ENCODE measurements around the gene NACC2. TPM values are rescaled to one million over a fixed set of nuclear protein-coding genes. Genes with fewer than 3 reads are reported as not detected.
A peak's percentile ranks its signal among the peaks of the same experiment; 100 is the strongest.

Gene NACC2
- polyA plus RNA-seq, 1 donor (not counting 4 experiments of a cell fraction or from before 2014, with no cell fraction given): 4.6 TPM

GRCh38 chr9:135959814-135960213, 135.3 kb downstream of the NACC2 start:
- Histone ChIP-seq H3K36me3 (ENCODE audit: control insufficient read depth in 2 of 2, extremely low read depth in 1 of 2, insufficient read depth in 2 of 2, low read length in 2 of 2) (peaks cover 3 to 7% of the 10 kb centered on the region in 2 experiments), H3K27ac (ENCODE audit: control insufficient read depth, insufficient read depth, low read length) (peak overlapping the region; percentile 60), H3K9me3 (ENCODE audit: control insufficient read depth, low read depth, low read length) (no peaks in the 10 kb centered on the region), H2AFZ (ENCODE audit: control insufficient read depth, low read length) (no peak overlapping the region), H3K79me2 (ENCODE audit: control insufficient read depth, insufficient read depth, low read length) (peaks cover 48% of the 10 kb centered on the region), H4K20me1 (ENCODE audit: control insufficient read depth, extremely low read depth, insufficient read depth, low read length) (peaks cover 4% of the 10 kb centered on the region), H3K9me1 (ENCODE audit: control insufficient read depth, extremely low read depth, insufficient read depth, low read length) (no peaks in the 10 kb centered on the region), H3K27me3 (ENCODE audit: control insufficient read depth, extremely low read depth, insufficient read depth, low read length) (peaks cover 3% of the 10 kb centered on the region), H3K4me2 (ENCODE audit: control insufficient read depth, extremely low read depth, insufficient read depth, low read depth, low read length) (peak overlapping the region; percentile 97), H3K4me1 (ENCODE audit: control insufficient read depth, extremely low read depth, insufficient read depth, low read length) (peaks cover 15% of the 10 kb centered on the region), H3K4me3 (ENCODE audit: control insufficient read depth in 2 of 3, extremely low read depth in 1 of 3, insufficient read depth in 2 of 3, low read depth in 1 of 3, low read length in 3 of 3) (peak overlapping the region; percentile 85 to 90 (median 88)), H3K9ac (ENCODE audit: control insufficient read depth, extremely low read depth, insufficient read depth, low read length) (peak overlapping the region; percentile 86)
- dilution Hi-C loops (cut with MboI; ENCODE audit: extremely low pct_ligation_motif_present, low sequenced_read_pairs): no loop called here
- DNase-seq (ENCODE audit: low read depth, low spot score) (no peak), FAIRE-seq (no peak)
- TF ChIP-seq, protein P1, sequence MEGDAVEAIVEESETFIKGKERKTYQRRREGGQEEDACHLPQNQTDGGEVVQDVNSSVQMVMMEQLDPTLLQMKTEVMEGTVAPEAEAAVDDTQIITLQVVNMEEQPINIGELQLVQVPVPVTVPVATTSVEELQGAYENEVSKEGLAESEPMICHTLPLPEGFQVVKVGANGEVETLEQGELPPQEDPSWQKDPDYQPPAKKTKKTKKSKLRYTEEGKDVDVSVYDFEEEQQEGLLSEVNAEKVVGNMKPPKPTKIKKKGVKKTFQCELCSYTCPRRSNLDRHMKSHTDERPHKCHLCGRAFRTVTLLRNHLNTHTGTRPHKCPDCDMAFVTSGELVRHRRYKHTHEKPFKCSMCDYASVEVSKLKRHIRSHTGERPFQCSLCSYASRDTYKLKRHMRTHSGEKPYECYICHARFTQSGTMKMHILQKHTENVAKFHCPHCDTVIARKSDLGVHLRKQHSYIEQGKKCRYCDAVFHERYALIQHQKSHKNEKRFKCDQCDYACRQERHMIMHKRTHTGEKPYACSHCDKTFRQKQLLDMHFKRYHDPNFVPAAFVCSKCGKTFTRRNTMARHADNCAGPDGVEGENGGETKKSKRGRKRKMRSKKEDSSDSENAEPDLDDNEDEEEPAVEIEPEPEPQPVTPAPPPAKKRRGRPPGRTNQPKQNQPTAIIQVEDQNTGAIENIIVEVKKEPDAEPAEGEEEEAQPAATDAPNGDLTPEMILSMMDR (optimal IDR thresholded peaks at IDR 0.05 in 1 of 3, IDR thresholded peaks at IDR 0.05 in 1 of 3, conservative IDR thresholded peaks at IDR 0.05 in 1 of 3; ENCODE audit: extremely low read depth in 1 of 3, insufficient read depth in 2 of 3, low read length in 3 of 3): no peak
- no peak for TF ChIP-seq EZH2 (IDR thresholded peaks at IDR 0.05; ENCODE audit: low read length)

DNA sequence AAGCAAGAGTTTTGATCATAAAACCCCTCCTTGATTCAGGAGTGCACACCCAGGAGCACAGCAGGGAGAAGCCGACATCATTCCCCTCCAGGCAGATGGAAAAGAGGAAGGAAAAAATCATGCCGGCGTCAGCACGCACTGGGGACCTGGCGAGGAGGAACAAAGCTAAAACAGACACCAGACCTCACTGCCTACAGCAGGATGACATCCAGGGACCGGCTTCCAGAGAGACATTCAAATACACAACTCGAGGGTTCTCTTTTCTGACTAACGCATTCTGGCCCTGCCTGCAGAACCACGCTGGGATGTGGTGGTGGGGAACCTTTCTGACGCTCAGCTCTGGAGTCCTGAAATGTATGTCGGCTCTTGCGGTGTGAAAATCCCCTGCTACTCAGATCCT, 136.6 kb downstream of the NACC2 start:
- no peak overlapping the region for H3K27ac ChIP-seq (ENCODE audit: control insufficient read depth, insufficient read depth, low read length)
- H3K9me1 ChIP-seq (ENCODE audit: control insufficient read depth, extremely low read depth, insufficient read depth, low read length): no peaks in the 10 kb centered on the region
- DNase-seq (ENCODE audit: low read depth, low spot score): no peak
- no peaks in the 10 kb centered on the region for H3K9me3 ChIP-seq (ENCODE audit: control insufficient read depth, low read depth, low read length)
- dilution Hi-C loops (cut with MboI; ENCODE audit: extremely low pct_ligation_motif_present, low sequenced_read_pairs): no loop called here
- H3K4me3 ChIP-seq (ENCODE audit: control insufficient read depth in 2 of 3, extremely low read depth in 1 of 3, insufficient read depth in 2 of 3, low read depth in 1 of 3, low read length in 3 of 3): no peak overlapping the region
- H3K79me2 ChIP-seq (ENCODE audit: control insufficient read depth, insufficient read depth, low read length): peaks cover 48% of the 10 kb centered on the region
- H3K4me1 ChIP-seq (ENCODE audit: control insufficient read depth, extremely low read depth, insufficient read depth, low read length): peaks cover 15% of the 10 kb centered on the region
- H4K20me1 ChIP-seq (ENCODE audit: control insufficient read depth, extremely low read depth, insufficient read depth, low read length): peaks cover 4% of the 10 kb centered on the region
- FAIRE-seq: no peak
- H2AFZ ChIP-seq (ENCODE audit: control insufficient read depth, low read length): no peak overlapping the region
- H3K9ac ChIP-seq (ENCODE audit: control insufficient read depth, extremely low read depth, insufficient read depth, low read length): no peak overlapping the region
- H3K4me2 ChIP-seq (ENCODE audit: control insufficient read depth, extremely low read depth, insufficient read depth, low read depth, low read length): peak overlapping the region; percentile 6
- H3K36me3 ChIP-seq (ENCODE audit: control insufficient read depth in 2 of 2, extremely low read depth in 1 of 2, insufficient read depth in 2 of 2, low read length in 2 of 2): peaks cover 6 to 11% of the 10 kb centered on the region in 2 experiments
- no peak for TF ChIP-seq EZH2 (IDR thresholded peaks at IDR 0.05; ENCODE audit: low read length)
- TF ChIP-seq, protein P1 (optimal IDR thresholded peaks at IDR 0.05 in 1 of 3, IDR thresholded peaks at IDR 0.05 in 1 of 3, conservative IDR thresholded peaks at IDR 0.05 in 1 of 3; ENCODE audit: extremely low read depth in 1 of 3, insufficient read depth in 2 of 3, low read length in 3 of 3): no peak
- H3K27me3 ChIP-seq (ENCODE audit: control insufficient read depth, extremely low read depth, insufficient read depth, low read length): peaks cover 3% of the 10 kb centered on the region
